PFSK-1 (cell line): ENCODE measurements around the gene CRISPLD2.

Experiments
- FOXP2 ChIP-seq: optimal IDR thresholded peaks from 2 replicates; pipeline ENCODE3; 2011; ENCODE audit warnings: borderline replicate concordance, control low read depth, inconsistent platforms; ENCODE audit not compliant: insufficient read depth; ENCODE audit errors: extremely low read length, extremely low read depth
- POLR2AphosphoS5 ChIP-seq: IDR thresholded peaks from 2 replicates; pipeline ENCODE4 v1.6.1; 2012; ENCODE audit warnings: low read depth, mild to moderate bottlenecking, control low read depth, low read length, moderate library complexity
- SIN3A ChIP-seq: IDR thresholded peaks from 2 replicates; pipeline ENCODE4 v1.6.1; 2012; ENCODE audit warnings: mild to moderate bottlenecking, low read length, moderate library complexity, borderline replicate concordance; ENCODE audit not compliant: insufficient read depth
- TAF1 ChIP-seq: IDR thresholded peaks from 2 replicates; pipeline ENCODE4 v1.6.1; 2012; ENCODE audit warnings: low read length, control low read depth, borderline replicate concordance; ENCODE audit not compliant: insufficient read depth
- TF ChIP-seq, protein P1 (sequence below), 2 experiments: IDR thresholded peaks; 2 replicates each; pipeline versions ENCODE4 v1.6.1 to v1.8.0; 2011 to 2012; ENCODE audit warnings: low read depth in 2 of 2, low read length in 2 of 2, control low read depth in 1 of 2, inconsistent platforms in 1 of 2, mild to moderate bottlenecking in 1 of 2, moderate library complexity in 1 of 2; ENCODE audit not compliant: insufficient read depth in 1 of 2

The CRISPLD2 gene

DNA sequence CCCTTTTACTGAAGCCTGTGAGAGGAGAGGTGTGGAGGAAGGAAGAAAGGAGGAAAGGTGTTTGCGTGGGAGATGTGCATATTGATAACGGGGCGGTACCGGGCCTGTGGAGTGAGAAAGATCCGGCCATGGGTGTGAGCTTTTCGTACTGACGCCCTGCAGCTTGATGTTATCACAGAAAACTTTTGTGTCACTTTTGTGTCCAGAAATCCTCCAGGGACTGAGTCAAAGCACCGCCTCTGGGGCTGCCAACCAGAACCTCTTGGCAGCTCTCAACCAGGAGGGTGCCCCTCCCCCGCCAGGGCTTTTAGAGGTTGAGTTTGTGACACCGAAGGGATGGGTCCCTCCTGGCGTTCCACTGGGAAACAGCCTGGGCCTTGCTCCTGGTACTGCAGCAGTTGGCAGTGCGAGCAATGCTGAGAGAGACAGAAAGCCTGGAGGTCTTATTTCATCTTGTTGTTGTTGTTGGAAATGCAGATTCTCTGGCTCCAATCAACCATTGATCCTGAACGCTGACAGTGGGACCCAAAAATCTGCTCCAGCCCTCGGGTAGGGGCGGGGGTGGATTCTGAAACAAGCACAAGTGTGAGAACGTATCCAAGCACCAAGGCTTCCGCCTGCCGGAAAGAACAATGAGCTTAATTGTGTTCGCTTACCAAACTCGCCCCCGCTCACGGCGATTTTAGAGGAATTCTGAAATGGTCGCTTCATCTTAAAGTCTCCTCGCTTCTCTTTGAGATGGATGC is 65.0 kb downstream of the CRISPLD2 start:
- TF ChIP-seq POLR2AphosphoS5 (no peak), SIN3A (no peak)

DNA sequence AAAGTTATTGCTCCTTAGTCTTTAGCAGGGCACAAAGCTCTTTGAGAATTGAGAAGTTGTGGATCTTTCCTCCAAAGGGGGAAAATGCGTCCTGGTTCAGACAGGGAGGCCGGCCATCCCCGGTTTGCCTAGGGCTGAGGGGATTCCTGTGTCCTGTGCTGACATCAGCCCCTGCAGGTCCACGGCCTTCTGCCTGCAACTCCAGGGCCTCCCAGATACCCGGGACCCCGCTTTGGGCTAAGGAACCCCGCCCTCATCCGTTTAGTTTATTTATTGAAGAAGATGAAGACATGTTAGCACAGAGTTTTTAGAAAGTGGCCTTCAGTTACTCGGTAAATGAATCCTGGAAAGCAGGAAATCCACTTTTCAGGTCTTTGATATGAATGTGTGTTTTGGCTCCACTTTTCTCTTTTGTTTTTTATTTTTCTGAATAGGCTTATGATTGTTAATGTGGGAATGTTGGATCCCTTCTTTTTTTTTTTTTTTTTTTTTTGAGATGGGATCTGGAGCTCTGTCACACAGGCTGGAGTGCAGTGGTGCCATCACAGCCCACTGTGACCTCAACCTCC is 65.6 kb downstream of the CRISPLD2 start:
- no peak for TF ChIP-seq TAF1
- no peak for TF ChIP-seq SIN3A
- TF ChIP-seq, protein P1, sequence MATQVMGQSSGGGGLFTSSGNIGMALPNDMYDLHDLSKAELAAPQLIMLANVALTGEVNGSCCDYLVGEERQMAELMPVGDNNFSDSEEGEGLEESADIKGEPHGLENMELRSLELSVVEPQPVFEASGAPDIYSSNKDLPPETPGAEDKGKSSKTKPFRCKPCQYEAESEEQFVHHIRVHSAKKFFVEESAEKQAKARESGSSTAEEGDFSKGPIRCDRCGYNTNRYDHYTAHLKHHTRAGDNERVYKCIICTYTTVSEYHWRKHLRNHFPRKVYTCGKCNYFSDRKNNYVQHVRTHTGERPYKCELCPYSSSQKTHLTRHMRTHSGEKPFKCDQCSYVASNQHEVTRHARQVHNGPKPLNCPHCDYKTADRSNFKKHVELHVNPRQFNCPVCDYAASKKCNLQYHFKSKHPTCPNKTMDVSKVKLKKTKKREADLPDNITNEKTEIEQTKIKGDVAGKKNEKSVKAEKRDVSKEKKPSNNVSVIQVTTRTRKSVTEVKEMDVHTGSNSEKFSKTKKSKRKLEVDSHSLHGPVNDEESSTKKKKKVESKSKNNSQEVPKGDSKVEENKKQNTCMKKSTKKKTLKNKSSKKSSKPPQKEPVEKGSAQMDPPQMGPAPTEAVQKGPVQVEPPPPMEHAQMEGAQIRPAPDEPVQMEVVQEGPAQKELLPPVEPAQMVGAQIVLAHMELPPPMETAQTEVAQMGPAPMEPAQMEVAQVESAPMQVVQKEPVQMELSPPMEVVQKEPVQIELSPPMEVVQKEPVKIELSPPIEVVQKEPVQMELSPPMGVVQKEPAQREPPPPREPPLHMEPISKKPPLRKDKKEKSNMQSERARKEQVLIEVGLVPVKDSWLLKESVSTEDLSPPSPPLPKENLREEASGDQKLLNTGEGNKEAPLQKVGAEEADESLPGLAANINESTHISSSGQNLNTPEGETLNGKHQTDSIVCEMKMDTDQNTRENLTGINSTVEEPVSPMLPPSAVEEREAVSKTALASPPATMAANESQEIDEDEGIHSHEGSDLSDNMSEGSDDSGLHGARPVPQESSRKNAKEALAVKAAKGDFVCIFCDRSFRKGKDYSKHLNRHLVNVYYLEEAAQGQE (IDR thresholded peaks at IDR 0.05; ENCODE audit: insufficient read depth in 1 of 2, low read depth in 2 of 2, low read length in 2 of 2) = no peak
- TF ChIP-seq POLR2AphosphoS5 = no peak
- no peak for TF ChIP-seq FOXP2

DNA sequence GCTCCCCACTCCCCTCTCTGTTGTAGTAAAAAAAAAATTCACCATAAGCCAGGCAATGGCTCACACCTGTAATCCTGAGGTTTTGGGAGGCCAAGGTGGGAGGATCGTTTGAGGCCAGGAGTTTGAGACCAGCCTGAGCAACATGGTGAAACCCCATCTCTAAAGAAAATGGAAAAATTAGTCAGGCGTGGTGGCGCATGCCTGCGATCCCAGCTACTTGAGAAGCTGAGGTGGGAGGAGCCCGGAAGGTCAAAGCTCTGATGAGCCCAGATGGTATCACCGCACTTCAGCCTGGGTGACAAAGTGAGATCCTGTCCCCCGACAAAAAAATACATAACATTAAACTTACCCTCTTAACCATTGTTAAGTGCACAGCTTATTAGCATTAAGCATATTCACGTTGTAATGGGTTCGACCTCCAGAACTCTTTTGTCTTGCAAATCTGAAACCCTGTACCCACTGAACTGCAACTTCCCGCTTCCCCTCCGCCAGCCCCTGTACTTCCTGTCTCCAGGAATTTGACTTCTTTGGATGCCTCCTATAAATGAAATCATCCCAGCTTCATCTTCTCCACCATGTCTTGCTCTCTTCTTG is 66.8 kb downstream of the CRISPLD2 start:
- TF ChIP-seq POLR2AphosphoS5 (no peak), TAF1 (no peak), FOXP2 (no peak), SIN3A (no peak)
- TF ChIP-seq, protein P1 (IDR thresholded peaks at IDR 0.05; ENCODE audit: insufficient read depth in 1 of 2, low read depth in 2 of 2, low read length in 2 of 2) = no peak

DNA sequence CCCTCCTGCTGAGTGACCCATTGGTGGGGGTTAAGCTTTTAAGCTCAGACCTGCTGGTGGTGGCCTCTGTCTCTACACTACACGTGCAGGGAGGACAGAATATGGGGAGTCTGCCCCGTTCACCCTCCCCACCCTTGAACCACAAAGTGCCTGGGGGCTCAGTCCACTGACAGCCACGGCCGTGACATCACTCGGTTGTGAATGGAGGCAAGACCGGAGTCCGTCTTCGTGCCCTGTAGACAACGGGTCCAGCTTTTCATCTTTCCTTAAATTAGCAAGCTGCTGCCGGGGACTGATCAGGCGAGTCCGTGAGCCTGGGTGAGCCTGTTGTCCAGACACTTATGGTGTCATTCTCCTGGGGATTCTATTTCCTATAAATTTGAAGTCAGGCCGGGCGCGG is 67.4 kb downstream of the CRISPLD2 start:
- TF ChIP-seq FOXP2 (no peak), SIN3A (no peak), TAF1 (no peak), POLR2AphosphoS5 (no peak)
- TF ChIP-seq, protein P1 (IDR thresholded peaks at IDR 0.05; ENCODE audit: insufficient read depth in 1 of 2, low read depth in 2 of 2, low read length in 2 of 2) = no peak

DNA sequence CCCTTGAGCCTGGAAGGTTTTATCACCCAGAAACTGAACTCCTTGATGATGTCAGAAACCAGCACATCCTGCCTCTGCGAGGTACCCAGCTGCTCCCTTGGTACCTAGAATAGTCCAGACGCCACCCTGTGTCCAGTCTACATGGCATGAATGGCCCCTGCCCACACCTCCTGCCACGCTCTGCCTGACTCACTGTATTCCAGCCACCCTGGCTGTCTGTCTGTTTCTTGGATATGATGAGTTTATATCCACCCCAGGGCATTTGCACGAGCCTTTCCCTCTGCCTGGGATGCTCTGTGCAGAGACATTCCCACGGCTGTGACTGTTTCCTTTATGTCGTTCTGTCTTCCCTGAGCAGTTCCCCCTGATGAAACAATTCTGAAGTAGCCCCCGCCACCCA is 68.7 kb downstream of the CRISPLD2 start:
- TF ChIP-seq, protein P1 (IDR thresholded peaks at IDR 0.05; ENCODE audit: insufficient read depth in 1 of 2, low read depth in 2 of 2, low read length in 2 of 2) = no peak
- TF ChIP-seq SIN3A (no peak), POLR2AphosphoS5 (no peak), FOXP2 (no peak), TAF1 (no peak)
